ENCODE results near the gene SLC17A8.

DNA sequence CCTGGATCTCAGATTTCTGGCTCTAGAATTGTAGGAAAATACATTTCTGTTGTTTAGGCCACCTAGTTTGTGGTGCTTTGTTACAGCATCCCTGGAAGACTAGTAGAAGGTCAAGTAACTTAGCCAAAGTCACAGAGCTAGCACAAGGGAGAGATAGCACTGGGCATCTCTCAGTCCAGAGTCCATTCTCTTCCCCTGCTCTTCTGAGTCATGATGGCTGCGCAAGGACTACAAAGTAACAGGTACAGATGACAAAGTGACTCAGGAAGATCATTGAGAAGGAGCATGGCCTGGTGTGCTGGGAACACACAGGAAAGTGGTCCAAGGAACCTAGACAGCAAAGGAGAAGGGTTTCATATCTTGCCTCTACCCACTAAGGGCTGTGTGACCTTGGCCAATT lies 19.3 kb downstream of the SLC17A8 start:
- TF ChIP-seq, protein P1, sequence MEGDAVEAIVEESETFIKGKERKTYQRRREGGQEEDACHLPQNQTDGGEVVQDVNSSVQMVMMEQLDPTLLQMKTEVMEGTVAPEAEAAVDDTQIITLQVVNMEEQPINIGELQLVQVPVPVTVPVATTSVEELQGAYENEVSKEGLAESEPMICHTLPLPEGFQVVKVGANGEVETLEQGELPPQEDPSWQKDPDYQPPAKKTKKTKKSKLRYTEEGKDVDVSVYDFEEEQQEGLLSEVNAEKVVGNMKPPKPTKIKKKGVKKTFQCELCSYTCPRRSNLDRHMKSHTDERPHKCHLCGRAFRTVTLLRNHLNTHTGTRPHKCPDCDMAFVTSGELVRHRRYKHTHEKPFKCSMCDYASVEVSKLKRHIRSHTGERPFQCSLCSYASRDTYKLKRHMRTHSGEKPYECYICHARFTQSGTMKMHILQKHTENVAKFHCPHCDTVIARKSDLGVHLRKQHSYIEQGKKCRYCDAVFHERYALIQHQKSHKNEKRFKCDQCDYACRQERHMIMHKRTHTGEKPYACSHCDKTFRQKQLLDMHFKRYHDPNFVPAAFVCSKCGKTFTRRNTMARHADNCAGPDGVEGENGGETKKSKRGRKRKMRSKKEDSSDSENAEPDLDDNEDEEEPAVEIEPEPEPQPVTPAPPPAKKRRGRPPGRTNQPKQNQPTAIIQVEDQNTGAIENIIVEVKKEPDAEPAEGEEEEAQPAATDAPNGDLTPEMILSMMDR (IDR thresholded peaks at IDR 0.05), result no peak
- TF ChIP-seq POLR2A (IDR thresholded peaks at IDR 0.05), result no peak
